PC-3 (cell line): Measurements from ENCODE around the gene CHKB. TPM values are rescaled to one million over a fixed set of nuclear protein-coding genes. Genes with fewer than 3 reads are reported as not detected.
"Not testable (repeated sequence)": the region's sequence is repeated elsewhere in the genome, so short reads cannot be mapped to it uniquely, and the experiment has no call there.

ENCODE experiments used
- ATAC-seq: fragments of 200-7000 bp; cut with Tn5 transposase; 2 replicates; pipeline ENCODE4 v1.9.1; 2020; ENCODE audit warnings: mild to moderate bottlenecking, moderate library complexity
- BruUV-seq: library from RNA; stranded (reverse); fragments of 400-500 nt; replicated peaks from 2 replicates; lab custom pipeline; 2021; lab: Mats Ljungman, UMichigan
- CTCF ChIA-PET: fragments of 300-600 bp; sonication (Branson Sonifier 250); formaldehyde crosslinking; loops from one replicate; lab custom pipeline; 2022; ENCODE audit warnings: antibody characterized with exemption; lab: Charles Lee
- POLR2A ChIA-PET: fragments of 300-600 bp; sonication (Branson Sonifier 250); formaldehyde crosslinking; loops from one replicate; lab custom pipeline; 2022; ENCODE audit warnings: antibody characterized with exemption; ENCODE audit not compliant: unreplicated experiment; lab: Charles Lee
- DNase-seq: peaks from one replicate; pipeline ENCODE4 v3.0.0-alpha.2; 2015
- H2AFZ ChIP-seq: fragments of 300-600 bp; sonication (generic); 2 replicates; pipeline ENCODE4 v1.6.0; 2016; ENCODE audit warnings: antibody characterized with exemption, low read length
- H3F3A ChIP-seq: fragments of 300-600 bp; sonication (generic); one replicate; pipeline ENCODE4 v1.6.0; 2017; ENCODE audit warnings: antibody characterized with exemption, low read length, control low read depth, mild to moderate bottlenecking; ENCODE audit not compliant: unreplicated experiment
- H3K27ac ChIP-seq: fragments of 300-600 bp; sonication (generic); 2 replicates; pipeline ENCODE4 v1.5.1; 2016; ENCODE audit warnings: mild to moderate bottlenecking, low read length
- H3K27me3 ChIP-seq: fragments of 300-600 bp; sonication (generic); 2 replicates; pipeline ENCODE4 v1.6.1; 2016; ENCODE audit warnings: low read length, mixed read lengths
- H3K36me3 ChIP-seq: fragments of 300-600 bp; sonication (generic); 2 replicates; pipeline ENCODE4 v1.6.1; 2016; ENCODE audit warnings: low read depth, mixed run types, low read length, mixed read lengths
- H3K4me1 ChIP-seq: fragments of 300-600 bp; sonication (generic); 2 replicates; pipeline ENCODE4 v1.5.1; 2016; ENCODE audit warnings: low read length; ENCODE audit not compliant: insufficient read depth
- H3K4me2 ChIP-seq: fragments of 300-600 bp; sonication (generic); 2 replicates; pipeline ENCODE4 v1.6.0; 2016; ENCODE audit warnings: low read length
- H3K4me3 ChIP-seq: fragments of 300-600 bp; sonication (generic); 2 replicates; pipeline ENCODE4 v1.5.1; 2016; ENCODE audit warnings: mild to moderate bottlenecking, low read length, mixed read lengths
- H3K79me2 ChIP-seq: fragments of 300-600 bp; sonication (generic); 2 replicates; pipeline ENCODE4 v1.6.1; 2017; ENCODE audit warnings: low read length, mixed read lengths
- H3K9ac ChIP-seq: fragments of 300-600 bp; sonication (generic); 2 replicates; pipeline ENCODE4 v1.6.0; 2016; ENCODE audit warnings: mild to moderate bottlenecking, low read length
- H3K9me2 ChIP-seq: fragments of 300-600 bp; sonication (generic); replicated peaks from 2 replicates; pipeline ENCODE4 v1.6.1; 2016; ENCODE audit warnings: mixed run types, low read length, mixed read lengths
- H3K9me3 ChIP-seq: fragments of 300-600 bp; sonication (generic); 2 replicates; pipeline ENCODE4 v1.6.1; 2016; ENCODE audit warnings: low read length, mixed read lengths
- H4K20me1 ChIP-seq: fragments of 300-600 bp; sonication (generic); 2 replicates; pipeline ENCODE4 v1.6.1; 2016; ENCODE audit warnings: low read length, mixed read lengths
- EZH2 ChIP-seq: fragments of 300-600 bp; sonication (generic); IDR thresholded peaks from one replicate; pipeline ENCODE4 v1.6.1; 2017; ENCODE audit warnings: antibody characterized with exemption, mild to moderate bottlenecking, low read length; ENCODE audit not compliant: unreplicated experiment
- EZH2phosphoT487 ChIP-seq: fragments of 300-600 bp; sonication (generic); IDR thresholded peaks from 2 replicates; pipeline ENCODE4 v1.6.1; 2018; ENCODE audit warnings: mild to moderate bottlenecking, antibody characterized with exemption, low read length, borderline replicate concordance
- intact Hi-C: fragments of 100-400 bp; cut with micrococcal nuclease; formaldehyde crosslinking; loops from 2 replicates; pipeline ENCODE4 v1.9.0; 2023
- total RNA-seq: library from RNA; depleted of rRNA; stranded (reverse); fragments of >200 nt; gene quantifications from 2 replicates; pipeline ENCODE4 v1.2.3, GENCODE V29; 2014
- TF ChIP-seq, protein P1 (sequence below): fragments of 300-600 bp; sonication (generic); conservative IDR thresholded peaks from 2 replicates; pipeline ENCODE4 v1.5.1; 2017; ENCODE audit warnings: antibody characterized with exemption, low read depth, mild to moderate bottlenecking, low read length

The CHKB gene
- total RNA-seq, 1 experiment from 2014 or later: 31.5 TPM

GRCh38 chr22:50537765-50538164, 44.9 kb downstream of the CHKB start:
- ChIA-PET CTCF (no interaction called here), POLR2A (no interaction called here)
- intact Hi-C loops: no loop called here
- peak overlapping the region; percentile 41; the same call in 1 of the 2 replicates for H3K27ac ChIP-seq
- no peak overlapping the region for H3K4me3 ChIP-seq
- BruUV-seq: no TSS peak
- ATAC-seq: no peak
- no peaks in the 10 kb centered on the region for H3K36me3 ChIP-seq
- no peak overlapping the region for H2AFZ ChIP-seq
- DNase-seq: no peak
- no peaks in the 10 kb centered on the region for H3K27me3 ChIP-seq
- H4K20me1 ChIP-seq: no peaks in the 10 kb centered on the region
- TF ChIP-seq, protein P1, sequence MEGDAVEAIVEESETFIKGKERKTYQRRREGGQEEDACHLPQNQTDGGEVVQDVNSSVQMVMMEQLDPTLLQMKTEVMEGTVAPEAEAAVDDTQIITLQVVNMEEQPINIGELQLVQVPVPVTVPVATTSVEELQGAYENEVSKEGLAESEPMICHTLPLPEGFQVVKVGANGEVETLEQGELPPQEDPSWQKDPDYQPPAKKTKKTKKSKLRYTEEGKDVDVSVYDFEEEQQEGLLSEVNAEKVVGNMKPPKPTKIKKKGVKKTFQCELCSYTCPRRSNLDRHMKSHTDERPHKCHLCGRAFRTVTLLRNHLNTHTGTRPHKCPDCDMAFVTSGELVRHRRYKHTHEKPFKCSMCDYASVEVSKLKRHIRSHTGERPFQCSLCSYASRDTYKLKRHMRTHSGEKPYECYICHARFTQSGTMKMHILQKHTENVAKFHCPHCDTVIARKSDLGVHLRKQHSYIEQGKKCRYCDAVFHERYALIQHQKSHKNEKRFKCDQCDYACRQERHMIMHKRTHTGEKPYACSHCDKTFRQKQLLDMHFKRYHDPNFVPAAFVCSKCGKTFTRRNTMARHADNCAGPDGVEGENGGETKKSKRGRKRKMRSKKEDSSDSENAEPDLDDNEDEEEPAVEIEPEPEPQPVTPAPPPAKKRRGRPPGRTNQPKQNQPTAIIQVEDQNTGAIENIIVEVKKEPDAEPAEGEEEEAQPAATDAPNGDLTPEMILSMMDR: no peak
- no peak for TF ChIP-seq EZH2
- TF ChIP-seq EZH2phosphoT487: no peak
- H3K4me1 ChIP-seq: peaks cover 19% of the 10 kb centered on the region
- H3K79me2 ChIP-seq: no peaks in the 10 kb centered on the region
- no peaks in the 10 kb centered on the region for H3K9me2 ChIP-seq
- no peak overlapping the region for H3K4me2 ChIP-seq
- H3K9me3 ChIP-seq: no peaks in the 10 kb centered on the region
- no peaks in the 10 kb centered on the region for H3F3A ChIP-seq
- H3K9ac ChIP-seq: no peak overlapping the region

DNA sequence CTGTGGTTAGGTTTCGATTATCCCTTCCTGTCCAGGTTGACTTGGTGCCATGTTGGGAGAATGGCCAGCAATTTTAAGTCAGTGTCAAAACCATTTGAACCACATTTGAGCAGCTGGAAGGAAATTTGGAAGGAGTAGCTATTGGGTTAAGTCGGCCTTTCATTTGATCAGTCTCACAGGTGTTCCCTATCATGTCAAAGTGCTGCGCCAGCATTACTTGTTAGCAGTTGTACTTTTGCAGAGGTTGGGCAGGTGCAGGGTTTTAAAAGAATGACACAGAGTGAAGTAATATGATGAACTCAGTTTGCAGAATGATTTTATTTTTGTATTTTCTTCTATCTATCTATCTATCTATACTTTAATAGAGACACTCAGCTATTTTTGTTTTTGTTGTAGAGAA, 46.4 kb downstream of the CHKB start:
- no peak for TF ChIP-seq EZH2phosphoT487
- TF ChIP-seq, protein P1: no peak
- no peak for TF ChIP-seq EZH2
- ChIA-PET POLR2A (no interaction called here), CTCF (interaction anchor here (0.6 kb wide), 1 partner anchor 9 kb away, joined by 12 read pairs; no protein-coding TSS in a partner anchor)
- Histone ChIP-seq H3K4me2 (no peak overlapping the region), H3K4me3 (no peak overlapping the region), H3K36me3 (no peaks in the 10 kb centered on the region), H3F3A (no peaks in the 10 kb centered on the region), H3K27ac (no peak overlapping the region), H3K9ac (no peak overlapping the region), H3K27me3 (no peaks in the 10 kb centered on the region), H3K9me2 (no peaks in the 10 kb centered on the region), H3K9me3 (no peaks in the 10 kb centered on the region), H4K20me1 (no peaks in the 10 kb centered on the region), H3K79me2 (no peaks in the 10 kb centered on the region), H3K4me1 (peaks cover 21% of the 10 kb centered on the region), H2AFZ (no peak overlapping the region)
- BruUV-seq: no TSS peak
- intact Hi-C loops: no loop called here
- no peak for DNase-seq
- ATAC-seq: no peak

DNA sequence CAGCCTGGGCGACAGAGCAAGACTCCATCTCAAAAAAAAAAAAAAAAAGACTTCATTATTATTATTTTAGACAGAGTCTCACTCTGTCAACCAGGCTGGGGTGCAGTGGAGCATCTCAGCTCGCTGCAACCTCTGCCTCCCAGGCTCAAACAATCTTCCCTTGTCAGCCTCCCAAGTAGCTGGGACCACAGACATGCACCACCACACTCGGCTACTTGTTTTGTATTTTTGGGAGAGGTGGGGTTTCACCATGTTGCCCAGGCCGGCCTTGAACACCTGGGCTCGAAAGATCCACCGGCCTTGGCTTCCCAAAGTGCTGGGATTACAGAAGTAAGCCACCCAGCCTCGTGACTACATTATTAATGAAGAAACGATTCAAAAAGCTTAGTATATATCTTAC, 47.5 kb downstream of the CHKB start:
- H4K20me1 ChIP-seq: no peaks in the 10 kb centered on the region
- H3K9ac ChIP-seq: no peak overlapping the region
- no peak overlapping the region for H3K4me3 ChIP-seq
- H3K4me1 ChIP-seq: peaks cover 21% of the 10 kb centered on the region
- H3K27me3 ChIP-seq: no peaks in the 10 kb centered on the region
- no TSS peak for BruUV-seq
- POLR2A ChIA-PET: no interaction called here
- H3K79me2 ChIP-seq: no peaks in the 10 kb centered on the region
- CTCF ChIA-PET: no interaction called here
- H3F3A ChIP-seq: no peaks in the 10 kb centered on the region
- no peak overlapping the region for H3K4me2 ChIP-seq
- intact Hi-C loops: no loop called here
- no peak overlapping the region for H3K27ac ChIP-seq
- no peaks in the 10 kb centered on the region for H3K9me2 ChIP-seq
- DNase-seq (no peak), ATAC-seq (no peak)
- H3K36me3 ChIP-seq: no peaks in the 10 kb centered on the region
- no peak overlapping the region for H2AFZ ChIP-seq
- no peaks in the 10 kb centered on the region for H3K9me3 ChIP-seq
- TF ChIP-seq EZH2 (no peak), EZH2phosphoT487 (no peak)
- TF ChIP-seq, protein P1: no peak

DNA sequence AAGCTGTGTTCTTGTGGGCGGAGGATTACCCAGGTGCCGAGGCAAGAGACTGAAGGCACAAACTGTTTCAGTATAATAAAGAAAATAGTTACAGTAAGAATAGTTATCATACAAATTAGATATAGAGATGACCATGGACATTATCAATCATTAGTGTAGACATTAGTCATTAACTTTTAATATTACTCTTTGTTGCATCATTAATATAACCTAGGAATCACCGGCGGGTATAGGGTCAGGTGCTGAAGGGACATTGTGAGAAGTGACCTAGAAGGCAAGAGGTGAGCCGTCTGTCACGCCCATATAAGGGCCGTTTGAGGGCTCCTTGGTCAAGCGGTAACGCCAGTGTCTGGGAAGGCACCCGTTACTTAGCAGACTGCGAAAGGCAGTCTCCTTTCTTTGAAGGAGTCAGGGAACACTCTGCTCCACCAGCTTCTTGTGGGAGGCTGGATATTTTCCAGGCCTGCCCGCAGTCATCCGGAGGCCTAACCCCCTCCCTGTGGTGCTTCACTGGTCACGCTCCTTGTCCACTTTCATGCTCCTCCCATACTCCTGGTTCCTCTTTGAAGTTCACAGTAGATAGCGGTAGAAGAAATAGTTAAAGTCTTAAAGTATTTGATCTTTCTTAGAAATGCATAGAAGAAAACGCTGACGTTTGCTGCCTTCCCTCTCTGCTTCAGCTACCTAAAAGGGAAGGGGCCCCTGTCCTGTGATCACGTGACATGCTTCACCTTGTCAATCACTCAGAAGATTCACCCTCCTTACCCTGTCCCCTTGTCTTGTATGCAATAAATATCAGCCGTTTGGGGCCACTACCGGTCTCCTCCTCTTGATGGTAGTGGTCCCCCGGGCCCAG, 48.6 kb downstream of the CHKB start:
- POLR2A ChIA-PET, BruUV-seq, H3K27ac ChIP-seq, ATAC-seq, H2AFZ ChIP-seq, H3K36me3 ChIP-seq, H3K79me2 ChIP-seq, H3K9me2 ChIP-seq, H3K4me2 ChIP-seq, H3K27me3 ChIP-seq, DNase-seq, CTCF ChIA-PET, H3K9ac ChIP-seq, H3F3A ChIP-seq, H3K9me3 ChIP-seq, H4K20me1 ChIP-seq, H3K4me3 ChIP-seq: not testable (repeated sequence)
- peaks cover 12% of the 10 kb centered on the region for H3K4me1 ChIP-seq
- intact Hi-C loops: loop anchor here (2.0 kb wide), 1 partner anchor 49 kb away; the partner anchor contains the start of gene CHKB
